Activated CD8-positive, alpha-beta memory T cell treated with anti-CD3 and anti-CD28 coated beads, Interleukin-2, amount 10 ng/mL, durations not matched to agents 7 days and 5 days (primary cell): ENCODE results near the gene JPH2. TPM values are rescaled to one million over a fixed set of nuclear protein-coding genes. Genes with fewer than 3 reads are reported as not detected.

Source experiments
- ATAC-seq: fragments of 150-1000 bp; cut with Tn5 transposase; one replicate; pipeline ENCODE4 v1.10.0; 2021; ENCODE audit warnings: moderate library complexity
- CTCF ChIA-PET: fragments of 350-600 bp; sonication (Branson Sonifier 250); formaldehyde crosslinking; loops from one replicate; lab custom pipeline; 2021; ENCODE audit warnings: antibody characterized with exemption; lab: Charles Lee
- DNase-seq: peaks from one replicate; pipeline ENCODE4 v3.0.0-alpha.2; 2020
- H3K27ac Mint-ChIP-seq: one replicate; pipeline ENCODE4 v1.8.0; 2021; ENCODE audit warnings: mild to moderate bottlenecking, mixed read lengths
- H3K27me3 Mint-ChIP-seq: one replicate; pipeline ENCODE4 v1.8.0; 2021; ENCODE audit warnings: mixed read lengths
- H3K36me3 Mint-ChIP-seq: one replicate; pipeline ENCODE4 v1.8.0; 2021; ENCODE audit warnings: mild to moderate bottlenecking, mixed read lengths
- H3K4me1 Mint-ChIP-seq: one replicate; pipeline ENCODE4 v1.8.0; 2021; ENCODE audit warnings: mixed read lengths
- H3K4me3 Mint-ChIP-seq: one replicate; pipeline ENCODE4 v1.8.0; 2021; ENCODE audit warnings: mild to moderate bottlenecking, moderate library complexity, mixed read lengths
- H3K9me3 Mint-ChIP-seq: one replicate; pipeline ENCODE4 v1.8.0; 2022; ENCODE audit warnings: low read depth, mixed read lengths
- total RNA-seq, 2 experiments: library from RNA; stranded (reverse); gene quantifications; one replicate each; pipeline ENCODE4 v1.2.3, GENCODE V29; 2021

Gene JPH2
- total RNA-seq, 2 experiments from 2014 or later = not detected

GRCh38 chr20:44180814-44181213, 6.2 kb downstream of the JPH2 start:
- Mint-ChIP-seq H3K36me3 (no peaks in the 10 kb centered on the region), H3K27me3 (peaks cover 46% of the 10 kb centered on the region), H3K27ac (no peak overlapping the region), H3K4me1 (no peaks in the 10 kb centered on the region), H3K9me3 (no peaks in the 10 kb centered on the region), H3K4me3 (no peak overlapping the region)
- ATAC-seq (no peak), DNase-seq (no peak)
- CTCF ChIA-PET = interaction anchor here (1.6 kb wide), 1 partner anchor 65 kb away, joined by 4 read pairs; no protein-coding TSS in a partner anchor

DNA sequence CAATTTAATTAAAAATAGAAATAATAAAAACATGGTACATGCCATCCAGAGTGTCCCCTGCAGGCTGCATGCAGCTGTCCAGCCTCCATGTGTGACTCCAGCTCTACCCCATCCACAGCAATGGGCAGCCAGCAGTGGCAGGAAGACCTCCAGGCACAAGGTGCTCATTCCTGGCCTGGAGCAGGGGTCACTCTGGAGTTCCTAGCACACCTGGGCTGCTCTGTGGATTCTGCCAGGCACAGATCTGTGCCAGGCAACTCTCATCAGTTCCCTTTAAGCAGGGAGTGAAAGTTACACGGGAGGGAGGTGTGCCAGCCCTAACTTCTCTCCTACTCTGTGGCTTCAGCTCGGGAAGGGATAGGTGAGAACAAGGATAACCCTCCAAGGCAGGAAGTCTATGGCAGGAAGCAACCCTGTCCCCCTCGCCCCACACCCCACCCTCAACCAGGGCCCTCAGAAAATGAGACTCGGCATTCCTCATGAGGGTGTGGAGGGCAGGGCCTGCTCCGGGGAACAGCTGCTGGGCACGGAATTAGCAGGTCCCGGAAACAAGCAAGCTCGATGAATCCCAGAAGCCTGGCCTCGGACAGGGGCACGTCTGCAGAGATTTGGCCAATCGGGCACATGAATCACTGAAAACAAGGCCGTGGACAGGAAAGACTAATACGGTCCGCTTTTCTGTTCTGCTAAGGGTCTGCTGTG, 10.0 kb downstream of the JPH2 start:
- DNase-seq = no peak
- CTCF ChIA-PET = interaction anchor here (0.8 to 2.2 kb wide), 5 partner anchors 11 to 60 kb away, joined by 3 to 7 read pairs (median 3); partner anchors contain the start of gene JPH2
- Mint-ChIP-seq H3K4me1 (no peaks in the 10 kb centered on the region), H3K36me3 (no peaks in the 10 kb centered on the region), H3K27me3 (peaks cover 35% of the 10 kb centered on the region), H3K9me3 (no peaks in the 10 kb centered on the region), H3K4me3 (no peak overlapping the region), H3K27ac (no peak overlapping the region)
- ATAC-seq = no peak

DNA sequence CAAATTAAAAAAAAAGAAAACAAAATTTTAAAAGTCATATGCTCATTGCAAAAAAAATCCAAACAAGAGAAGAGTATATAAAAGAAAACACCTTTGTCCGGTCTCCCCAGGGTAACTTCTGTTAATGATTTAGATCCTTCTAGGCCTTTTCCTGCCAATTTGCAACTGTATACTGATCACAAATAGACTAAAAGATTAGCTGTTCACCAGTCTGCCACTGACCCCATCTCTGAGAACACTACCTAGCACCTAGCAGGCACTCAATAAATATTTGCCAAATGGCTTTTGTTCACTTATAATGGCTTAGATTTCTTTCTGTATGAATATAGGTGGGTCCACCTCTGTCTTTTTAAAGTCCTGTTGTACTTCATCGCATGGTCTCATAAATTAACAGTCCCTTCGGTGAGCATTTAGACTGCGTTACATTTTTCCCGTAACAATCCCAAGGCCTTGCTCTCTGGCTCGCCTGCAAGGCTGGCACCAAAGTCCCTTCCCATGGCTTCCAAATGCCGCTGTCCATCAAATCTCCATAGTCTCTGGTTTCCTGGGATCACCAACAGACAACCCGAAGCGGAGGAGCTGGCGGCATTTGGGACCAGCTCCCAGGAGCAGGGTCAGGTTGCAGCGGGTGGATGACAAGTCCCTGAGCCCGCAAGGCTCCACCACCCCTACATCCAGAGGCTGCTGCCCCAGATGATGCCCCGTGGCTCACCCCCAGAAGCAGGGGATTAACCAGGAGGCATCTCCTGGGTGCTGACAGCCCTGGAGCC, 11.8 kb downstream of the JPH2 start:
- H3K27ac Mint-ChIP-seq = no peak overlapping the region
- ATAC-seq (no peak), DNase-seq (no peak)
- H3K27me3 Mint-ChIP-seq = peaks cover 38% of the 10 kb centered on the region
- no peak overlapping the region for H3K4me3 Mint-ChIP-seq
- H3K9me3 Mint-ChIP-seq = no peaks in the 10 kb centered on the region
- CTCF ChIA-PET = no interaction called here
- H3K4me1 Mint-ChIP-seq = peaks cover 2% of the 10 kb centered on the region
- H3K36me3 Mint-ChIP-seq = no peaks in the 10 kb centered on the region

DNA sequence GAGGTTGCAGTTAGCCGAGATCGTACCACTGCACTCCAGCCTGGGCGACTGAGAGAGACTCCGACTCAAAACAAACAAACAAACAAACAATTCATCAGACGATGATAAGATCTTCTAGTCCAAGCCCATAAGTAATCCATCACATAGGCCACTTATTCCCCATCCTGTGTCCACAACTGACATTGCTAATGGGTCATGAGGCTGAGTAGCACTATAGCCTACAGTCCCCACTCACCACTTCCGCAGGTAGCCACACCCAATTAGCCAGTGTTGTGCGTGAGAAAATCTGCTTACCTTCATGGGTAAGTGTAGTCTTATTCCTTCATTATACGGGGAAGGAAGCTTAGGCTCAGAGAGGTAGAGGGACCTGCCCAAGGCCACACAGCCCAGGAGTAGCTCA, 13.1 kb downstream of the JPH2 start:
- ATAC-seq (no peak), DNase-seq (no peak)
- Mint-ChIP-seq H3K27ac (no peak overlapping the region), H3K4me3 (no peak overlapping the region), H3K9me3 (no peaks in the 10 kb centered on the region), H3K27me3 (peaks cover 45% of the 10 kb centered on the region), H3K4me1 (peaks cover 2% of the 10 kb centered on the region), H3K36me3 (no peaks in the 10 kb centered on the region)
- CTCF ChIA-PET = interaction anchor here (0.7 kb wide), 1 partner anchor 16 kb away, joined by 3 read pairs; no protein-coding TSS in a partner anchor

DNA sequence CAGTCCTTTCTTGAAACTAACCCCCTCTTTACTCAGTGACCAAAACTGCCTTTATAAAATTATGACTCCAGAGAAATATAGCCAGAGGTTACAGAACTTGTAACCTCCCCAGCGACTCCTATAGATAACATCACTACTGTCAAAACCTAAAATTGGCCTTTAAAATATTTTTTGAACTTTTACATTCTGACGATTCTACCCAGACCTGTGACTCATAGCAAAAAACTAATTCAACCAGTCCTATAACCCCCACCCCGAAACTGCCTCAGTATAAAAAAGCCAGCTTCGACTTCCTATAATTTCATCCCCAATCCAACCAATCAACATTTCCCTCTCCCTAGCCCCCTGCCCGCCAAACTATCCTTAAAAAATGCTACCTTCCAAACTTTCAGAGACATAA, 13.9 kb downstream of the JPH2 start:
- CTCF ChIA-PET = interaction anchor here (0.8 to 1.7 kb wide), 4 partner anchors 17 to 56 kb away, joined by 3 to 5 read pairs (median 4); no protein-coding TSS in a partner anchor
- DNase-seq = no peak
- Mint-ChIP-seq H3K36me3 (no peaks in the 10 kb centered on the region), H3K27me3 (peaks cover 42% of the 10 kb centered on the region), H3K4me1 (peaks cover 2% of the 10 kb centered on the region), H3K9me3 (no peaks in the 10 kb centered on the region), H3K4me3 (no peak overlapping the region), H3K27ac (no peak overlapping the region)
- no peak for ATAC-seq

- Mint-ChIP-seq H3K27me3 (peaks cover 46% of the 10 kb centered on the region), H3K27ac (no peak overlapping the region), H3K4me1 (peaks cover 2% of the 10 kb centered on the region), H3K9me3 (no peaks in the 10 kb centered on the region), H3K36me3 (no peaks in the 10 kb centered on the region), H3K4me3 (no peak overlapping the region)
- CTCF ChIA-PET = interaction anchor here (0.8 to 1.7 kb wide), 4 partner anchors 17 to 56 kb away, joined by 3 to 5 read pairs (median 4); no protein-coding TSS in a partner anchor
- DNase-seq (no peak), ATAC-seq (no peak)
Observed at GRCh38 chr20:44172572-44172950, 14.4 kb downstream of the JPH2 start.

- DNase-seq (no peak), ATAC-seq (no peak)
- Mint-ChIP-seq H3K27me3 (peaks cover 47% of the 10 kb centered on the region), H3K4me3 (no peak overlapping the region), H3K9me3 (no peaks in the 10 kb centered on the region), H3K4me1 (peaks cover 2% of the 10 kb centered on the region), H3K27ac (no peak overlapping the region), H3K36me3 (no peaks in the 10 kb centered on the region)
- CTCF ChIA-PET = interaction anchor here (1.0 to 1.7 kb wide), 6 partner anchors 13 to 55 kb away, joined by 3 to 7 read pairs (median 5); no protein-coding TSS in a partner anchor
Observed at GRCh38 chr20:44171775-44172571, 15.0 kb downstream of the JPH2 start.

DNA sequence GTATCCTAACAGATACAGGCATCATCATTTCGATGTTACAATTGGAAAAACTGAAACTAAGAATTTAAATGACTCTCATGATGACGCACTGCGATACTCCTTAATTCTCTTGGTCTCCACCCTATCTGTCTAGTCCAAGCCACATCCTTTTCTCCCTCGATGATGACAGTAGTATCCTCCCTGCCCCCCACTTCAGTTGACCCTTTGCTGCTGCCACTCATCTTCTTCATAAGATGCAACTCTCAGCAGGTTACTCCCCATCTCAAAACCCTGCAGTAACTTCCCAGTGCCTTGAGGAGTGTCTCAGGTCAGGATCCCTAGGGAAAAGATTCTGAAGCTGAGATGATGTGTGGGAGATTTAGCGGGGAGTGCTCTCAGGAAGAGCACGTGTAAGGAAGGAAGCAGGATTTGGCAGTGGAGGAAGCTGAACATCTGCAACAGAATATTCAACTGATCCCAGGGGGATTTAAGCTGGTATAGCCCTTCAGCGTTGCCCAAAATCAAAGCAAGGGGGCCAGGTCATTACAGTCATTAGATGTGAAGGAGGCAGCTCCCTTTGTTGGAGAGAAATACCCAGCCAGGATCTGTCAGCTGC, 16.1 kb downstream of the JPH2 start:
- Mint-ChIP-seq H3K4me3 (no peak overlapping the region), H3K9me3 (no peaks in the 10 kb centered on the region), H3K36me3 (no peaks in the 10 kb centered on the region), H3K4me1 (peaks cover 2% of the 10 kb centered on the region), H3K27me3 (peaks cover 52% of the 10 kb centered on the region), H3K27ac (no peak overlapping the region)
- DNase-seq = no peak
- CTCF ChIA-PET = interaction anchor here (1.0 to 1.7 kb wide), 3 partner anchors 12 to 54 kb away, joined by 3 to 7 read pairs (median 7); no protein-coding TSS in a partner anchor
- no peak for ATAC-seq

DNA sequence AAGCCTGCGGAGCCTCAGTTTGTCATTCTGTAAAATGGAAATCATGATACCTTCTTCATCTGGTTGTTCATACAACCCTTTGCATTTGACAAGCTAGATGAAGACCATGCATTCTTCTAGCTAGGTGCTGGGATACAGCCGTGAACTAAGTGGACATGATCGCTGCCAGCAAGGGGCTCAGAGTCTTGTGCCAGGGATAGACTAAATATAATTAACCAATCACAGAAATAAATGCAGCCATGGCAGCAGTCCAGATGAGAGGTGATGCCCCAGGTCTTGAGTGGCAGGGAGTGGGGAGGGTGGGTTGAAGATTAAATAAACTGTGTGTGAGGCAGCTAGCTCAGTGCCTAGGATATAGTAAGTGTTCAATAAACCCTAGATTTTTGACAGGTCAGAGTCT, 19.3 kb downstream of the JPH2 start:
- ATAC-seq (no peak), DNase-seq (no peak)
- H3K4me3 Mint-ChIP-seq = no peak overlapping the region
- CTCF ChIA-PET = interaction anchor here (1.6 kb wide), 1 partner anchor 51 kb away, joined by 5 read pairs; no protein-coding TSS in a partner anchor
- H3K27ac Mint-ChIP-seq = no peak overlapping the region
- peaks cover 69% of the 10 kb centered on the region for H3K27me3 Mint-ChIP-seq
- no peaks in the 10 kb centered on the region for H3K36me3 Mint-ChIP-seq
- H3K4me1 Mint-ChIP-seq = peaks cover 2% of the 10 kb centered on the region
- no peaks in the 10 kb centered on the region for H3K9me3 Mint-ChIP-seq

DNA sequence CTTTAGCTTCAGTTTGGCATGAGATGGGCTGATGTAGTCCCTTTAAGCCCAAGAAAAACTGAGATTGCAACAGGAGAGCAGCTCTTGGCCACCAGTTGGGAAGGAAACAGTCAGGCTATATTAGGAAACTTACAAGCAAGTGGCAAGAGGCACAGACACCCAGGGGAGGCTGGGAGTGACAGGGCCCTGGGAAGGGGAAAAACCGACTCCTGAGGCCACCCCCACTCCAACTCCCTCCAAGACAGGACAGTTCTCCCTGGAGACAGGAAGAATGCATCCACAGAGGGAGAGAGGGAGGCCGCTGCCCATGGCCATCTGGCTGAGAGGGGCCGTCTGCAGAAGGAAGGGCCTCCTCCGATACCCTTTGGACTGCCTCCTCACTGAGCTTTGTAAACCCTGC, 20.5 kb downstream of the JPH2 start:
- CTCF ChIA-PET = interaction anchor here (0.8 to 1.0 kb wide), 2 partner anchors 24 to 50 kb away, joined by 3 read pairs; no protein-coding TSS in a partner anchor
- Mint-ChIP-seq H3K4me1 (peaks cover 2% of the 10 kb centered on the region), H3K36me3 (no peaks in the 10 kb centered on the region), H3K27me3 (peaks cover 63% of the 10 kb centered on the region), H3K9me3 (no peaks in the 10 kb centered on the region), H3K27ac (no peak overlapping the region), H3K4me3 (no peak overlapping the region)
- ATAC-seq (no peak), DNase-seq (no peak)

GRCh38 chr20:44166008-44166407, 21.0 kb downstream of the JPH2 start:
- Mint-ChIP-seq H3K27ac (no peak overlapping the region), H3K4me3 (no peak overlapping the region), H3K9me3 (no peaks in the 10 kb centered on the region), H3K4me1 (peaks cover 2% of the 10 kb centered on the region), H3K36me3 (no peaks in the 10 kb centered on the region), H3K27me3 (peaks cover 61% of the 10 kb centered on the region)
- DNase-seq (no peak), ATAC-seq (no peak)
- CTCF ChIA-PET = interaction anchor here (1.0 kb wide), 1 partner anchor 24 kb away, joined by 3 read pairs; no protein-coding TSS in a partner anchor

DNA sequence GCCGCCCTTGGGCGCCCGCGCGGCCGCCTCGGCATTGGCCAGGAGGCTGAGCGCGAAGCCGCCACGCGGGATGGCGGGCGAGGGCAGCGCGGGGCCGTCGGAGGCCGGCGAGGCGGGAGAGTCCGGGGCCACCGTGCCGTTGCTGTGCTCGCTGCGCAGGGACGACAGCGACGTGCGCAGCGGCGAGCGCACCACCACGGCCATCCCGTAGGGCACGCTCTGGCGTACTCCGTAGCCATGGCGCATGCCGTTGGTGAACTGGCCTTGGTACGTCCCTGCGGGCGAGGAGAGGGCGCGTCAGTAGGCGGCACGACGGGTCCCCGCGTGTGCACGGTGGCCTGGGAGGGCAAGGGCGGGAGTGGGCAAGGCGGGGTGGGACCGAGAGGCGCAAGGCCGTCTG, 26.9 kb downstream of the JPH2 start:
- H3K27me3 Mint-ChIP-seq = peaks cover 29% of the 10 kb centered on the region
- ATAC-seq (no peak), DNase-seq (no peak)
- no peaks in the 10 kb centered on the region for H3K36me3 Mint-ChIP-seq
- no peaks in the 10 kb centered on the region for H3K4me1 Mint-ChIP-seq
- H3K9me3 Mint-ChIP-seq = no peaks in the 10 kb centered on the region
- no peak overlapping the region for H3K27ac Mint-ChIP-seq
- H3K4me3 Mint-ChIP-seq = no peak overlapping the region
- CTCF ChIA-PET = no interaction called here
